CD14-positive monocyte (primary cell): Measurements from ENCODE around the gene GMPPA. TPM values are rescaled to one million over a fixed set of nuclear protein-coding genes. Genes with fewer than 3 reads are reported as not detected.

Experiments used
- DNase-seq, 3 donors: peaks; one replicate each; pipeline ENCODE4 v3.0.0-alpha.2; 2011 to 2022
- H2AFZ ChIP-seq: 2 replicates; pipeline ENCODE4 v1.6.0; 2012; ENCODE audit warnings: mild to moderate bottlenecking, low read depth, low read length, inconsistent platforms; ENCODE audit not compliant: insufficient read depth, poor library complexity, severe bottlenecking
- H3K27ac ChIP-seq, 2 donors: 1 replicate in 1 of 2; 2 replicates in 1 of 2; pipeline ENCODE4 v1.5.1; 2012 to 2013; ENCODE audit warnings: low read length in 2 of 2, control low read depth in 1 of 2, inconsistent platforms in 1 of 2, low read depth in 1 of 2, mild to moderate bottlenecking in 1 of 2
- H3K27me3 ChIP-seq, 2 donors: one replicate each; pipeline versions ENCODE4 v1.6.0 to v1.6.1; 2011 to 2013; ENCODE audit warnings: low read length in 2 of 2; ENCODE audit not compliant: control insufficient read depth in 2 of 2, insufficient read depth in 2 of 2
- H3K36me3 ChIP-seq, 2 donors: replicated peaks in 1 of 2; 1 replicate in 1 of 2; 2 replicates in 1 of 2; pipeline versions ENCODE4 v1.5.1 to v1.6.1; 2012 to 2013; ENCODE audit warnings: low read length in 2 of 2, control low read depth in 1 of 2, inconsistent platforms in 1 of 2, mild to moderate bottlenecking in 1 of 2; ENCODE audit not compliant: insufficient read depth in 2 of 2, control insufficient read depth in 1 of 2
- H3K4me1 ChIP-seq, 2 donors: 1 replicate in 1 of 2; 2 replicates in 1 of 2; pipeline versions ENCODE4 v1.5.1 to v1.6.1; 2012 to 2013; ENCODE audit warnings: low read length in 2 of 2, control low read depth in 1 of 2, inconsistent platforms in 1 of 2, mild to moderate bottlenecking in 1 of 2, moderate library complexity in 1 of 2; ENCODE audit not compliant: insufficient read depth in 2 of 2, control insufficient read depth in 1 of 2
- H3K4me2 ChIP-seq: replicated peaks from 2 replicates; pipeline ENCODE3; 2012; ENCODE audit warnings: low read length, moderate library complexity, mild to moderate bottlenecking; ENCODE audit not compliant: poor library complexity, severe bottlenecking; ENCODE audit errors: extremely low read depth
- H3K4me3 ChIP-seq, 3 experiments: fragments of 200-600 bp in 1 of 3; sonication (generic) in 1 of 3; replicated peaks in 1 of 3; 1 replicate in 2 of 3; 2 replicates in 1 of 3; pipeline ENCODE4 v1.5.1; 2011 to 2013; ENCODE audit warnings: low read length in 3 of 3, mild to moderate bottlenecking in 3 of 3, control low read depth in 2 of 3, low read depth in 2 of 3, inconsistent platforms in 1 of 3, moderate library complexity in 1 of 3
- H3K79me2 ChIP-seq: 2 replicates; pipeline ENCODE4 v1.6.0; 2012; ENCODE audit warnings: mild to moderate bottlenecking, control low read depth, inconsistent platforms, low read length, moderate library complexity; ENCODE audit not compliant: insufficient read depth
- H3K9ac ChIP-seq: 2 replicates; pipeline ENCODE4 v1.6.0; 2017; ENCODE audit warnings: low read length, mild to moderate bottlenecking; ENCODE audit not compliant: insufficient read depth, poor library complexity, severe bottlenecking
- H3K9me3 ChIP-seq, 2 donors: replicated peaks in 1 of 2; 1 replicate in 1 of 2; 2 replicates in 1 of 2; pipeline versions ENCODE4 v1.5.1 to v1.6.1; 2012 to 2013; ENCODE audit warnings: low read length in 2 of 2, control low read depth in 1 of 2; ENCODE audit not compliant: control insufficient read depth in 1 of 2, insufficient read depth in 1 of 2
- H4K20me1 ChIP-seq: 2 replicates; pipeline ENCODE4 v1.6.0; 2012; ENCODE audit warnings: mild to moderate bottlenecking, low read length, control low read depth, moderate library complexity; ENCODE audit not compliant: insufficient read depth
- H3K27ac Mint-ChIP-seq, 7 donors: one replicate each; pipeline ENCODE4 v1.8.0; 2020; ENCODE audit warnings: mild to moderate bottlenecking in 7 of 7, mixed read lengths in 7 of 7, moderate library complexity in 6 of 7, inconsistent platforms in 2 of 7
- H3K27me3 Mint-ChIP-seq, 3 donors: one replicate each; pipeline ENCODE4 v1.8.0; 2021 to 2022; ENCODE audit warnings: low read depth in 3 of 3, mild to moderate bottlenecking in 3 of 3, mixed read lengths in 3 of 3, moderate library complexity in 3 of 3, inconsistent platforms in 1 of 3
- H3K36me3 Mint-ChIP-seq, 2 donors: one replicate each; pipeline ENCODE4 v1.8.0; 2020; ENCODE audit warnings: mixed read lengths in 2 of 2, inconsistent platforms in 1 of 2, mild to moderate bottlenecking in 1 of 2
- H3K4me1 Mint-ChIP-seq: one replicate; pipeline ENCODE4 v1.8.0; 2020; ENCODE audit warnings: mild to moderate bottlenecking, mixed read lengths
- H3K4me3 Mint-ChIP-seq, 2 donors: one replicate each; pipeline ENCODE4 v1.8.0; 2020; ENCODE audit warnings: mild to moderate bottlenecking in 2 of 2, mixed read lengths in 2 of 2, moderate library complexity in 1 of 2
- H3K9me3 Mint-ChIP-seq, 7 donors: one replicate each; pipeline ENCODE4 v1.8.0; 2020 to 2022; ENCODE audit warnings: mixed read lengths in 7 of 7, mild to moderate bottlenecking in 6 of 7, moderate library complexity in 6 of 7, inconsistent platforms in 2 of 7
- CTCF ChIP-seq: fragments of 200-600 bp; IDR thresholded peaks from one replicate; pipeline ENCODE4 v1.8.0; 2022; ENCODE audit warnings: antibody characterized with exemption, mild to moderate bottlenecking
- WGBS: methylation state at CpG from one replicate; pipeline ENCODE4 v1.1.5; 2013; ENCODE audit warnings: missing lambda C conversion rate; ENCODE audit not compliant: insufficient coverage; 5-methylcytosine and 5-hydroxymethylcytosine counted together
- intact Hi-C, 2 donors: fragments of 100-400 bp; cut with micrococcal nuclease; formaldehyde crosslinking; loops; one replicate each; pipeline versions ENCODE4 v1.15.0 to v1.15.1; 2023
- polyA plus RNA-seq, 3 donors: library from polyadenylated mRNA; depleted of rRNA in 1 of 3; unstranded in 2 of 3; stranded (reverse) in 1 of 3; fragments of 300-500 nt in 2 of 3; fragments of >200 nt in 1 of 3; fragmentation: Illumina TruSeq in 2 of 3; gene quantifications; 1 replicate in 2 of 3; 2 replicates in 1 of 3; pipeline ENCODE4 v1.2.3, GENCODE V29; 2012 to 2021

GMPPA gene
- polyA plus RNA-seq, 3 donors, result 35.5 to 71.2 (median 35.9) TPM

GRCh38 chr2:219460424-219460926 is 38.2 kb upstream of the GMPPA start:
- no peak for DNase-seq
- Histone ChIP-seq H3K9ac (no peak overlapping the region), H2AFZ (no peak overlapping the region), H3K4me1 (peaks cover 0 to 5% of the 10 kb centered on the region in 2 donors), H3K36me3 (no peaks in the 10 kb centered on the region), H3K79me2 (no peaks in the 10 kb centered on the region), H3K27ac (no peak overlapping the region), H3K4me3 (no peak overlapping the region), H3K4me2 (no peak overlapping the region), H3K9me3 (no peaks in the 10 kb centered on the region), H4K20me1 (no peaks in the 10 kb centered on the region), H3K27me3 (no peaks in the 10 kb centered on the region)
- peaks cover 2 to 7% (median 4%) of the 10 kb centered on the region in 3 donors for H3K27me3 Mint-ChIP-seq
- 64% methylated on average over 7 of the region's 18 CpGs for WGBS
- intact Hi-C loops, result loop anchor here in 1 of 2 donors (5.0 kb wide), 1 partner anchor 67 kb away; no protein-coding TSS in a partner anchor
- no peaks in the 10 kb centered on the region for H3K36me3 Mint-ChIP-seq
- H3K4me1 Mint-ChIP-seq, result peaks cover 7% of the 10 kb centered on the region
- H3K4me3 Mint-ChIP-seq, result no peak overlapping the region
- no peak overlapping the region for H3K27ac Mint-ChIP-seq
- H3K9me3 Mint-ChIP-seq, result no peaks in the 10 kb centered on the region
- TF ChIP-seq CTCF, result no peak

- H3K27me3 ChIP-seq, result no peaks in the 10 kb centered on the region
- Mint-ChIP-seq H3K36me3 (no peaks in the 10 kb centered on the region), H3K27me3 (peaks cover 2 to 7% (median 4%) of the 10 kb centered on the region in 3 donors), H3K27ac (no peak overlapping the region), H3K4me1 (peaks cover 1% of the 10 kb centered on the region), H3K9me3 (peaks cover 0 to 2% (median 0%) of the 10 kb centered on the region in 7 donors), H3K4me3 (no peak overlapping the region)
- no peak for DNase-seq
- H3K36me3 ChIP-seq, result no peaks in the 10 kb centered on the region
- no peak overlapping the region for H3K27ac ChIP-seq
- 44% methylated on average over 6 of the region's 11 CpGs for whole genome bisulfite sequencing
- H3K4me3 ChIP-seq, result no peak overlapping the region
- H3K4me2 ChIP-seq, result no peak overlapping the region
- H2AFZ ChIP-seq, result no peak overlapping the region
- no peak for TF ChIP-seq CTCF
- no peaks in the 10 kb centered on the region for H3K4me1 ChIP-seq
- no peaks in the 10 kb centered on the region for H4K20me1 ChIP-seq
- no peak overlapping the region for H3K9ac ChIP-seq
- no peaks in the 10 kb centered on the region for H3K79me2 ChIP-seq
- intact Hi-C loops, result loop anchor here in 1 of 2 donors (5.0 kb wide), 1 partner anchor 66 kb away; no protein-coding TSS in a partner anchor
- H3K9me3 ChIP-seq, result no peaks in the 10 kb centered on the region
Observed at GRCh38 chr2:219461047-219461514, 37.6 kb upstream of the GMPPA start.
